Right kidney (tissue), 1 donor: ENCODE results near the gene MARVELD1.
"Not testable (repeated sequence)": the region's sequence is repeated elsewhere in the genome, so short reads cannot be mapped to it uniquely, and the experiment has no call there.

ENCODE experiments used
- DNase-seq: peaks from one replicate; pipeline ENCODE4 v3.0.0-alpha.2; 2016

Gene MARVELD1

GRCh38 chr10:97687785-97688781 lies 25.4 kb upstream of the MARVELD1 start:
- DNase-seq: no peak

GRCh38 chr10:97689559-97690020 lies 23.9 kb upstream of the MARVELD1 start:
- DNase-seq: no peak

GRCh38 chr10:97690133-97690532 lies 23.4 kb upstream of the MARVELD1 start:
- no peak for DNase-seq

- not testable (repeated sequence) for DNase-seq
Measured at GRCh38 chr10:97698072-97698655, 15.4 kb upstream of the MARVELD1 start.

GRCh38 chr10:97701438-97702069 lies 12.0 kb upstream of the MARVELD1 start:
- peak; percentile 37 for DNase-seq

GRCh38 chr10:97703398-97704067 lies 10.0 kb upstream of the MARVELD1 start:
- no peak for DNase-seq

GRCh38 chr10:97704341-97704740 lies 9.2 kb upstream of the MARVELD1 start:
- DNase-seq: no peak

GRCh38 chr10:97705006-97705670 lies 8.4 kb upstream of the MARVELD1 start:
- DNase-seq: no peak

- DNase-seq: no peak
Measured at GRCh38 chr10:97707134-97707861, 6.2 kb upstream of the MARVELD1 start.

GRCh38 chr10:97708167-97708566 lies 5.4 kb upstream of the MARVELD1 start:
- DNase-seq: no peak

- no peak for DNase-seq
Measured at GRCh38 chr10:97708976-97709946, 4.3 kb upstream of the MARVELD1 start.

GRCh38 chr10:97711640-97712572 lies 1.6 kb upstream of the MARVELD1 start:
- DNase-seq: no peak

- peak; percentile 94 for DNase-seq
Measured at GRCh38 chr10:97713826-97714400, 383 bp downstream of the MARVELD1 start.

- no peak for DNase-seq
Measured at GRCh38 chr10:97714401-97715258, 1.1 kb downstream of the MARVELD1 start.

GRCh38 chr10:97715259-97715874 lies 1.8 kb downstream of the MARVELD1 start:
- DNase-seq: no peak

- DNase-seq: no peak
Measured at GRCh38 chr10:97717627-97718026, 4.1 kb downstream of the MARVELD1 start.

GRCh38 chr10:97718178-97718577 lies 4.6 kb downstream of the MARVELD1 start:
- DNase-seq: no peak
